ENCODE results near the gene SRRD.

The SRRD gene

GRCh38 chr22:26502688-26503561 is 19.2 kb downstream of the SRRD start:
- H3K4me3 ChIP-seq: no peak overlapping the region
- H3K36me3 ChIP-seq (replicated peaks): peaks cover 74% of the 10 kb centered on the region
- H3K9me3 ChIP-seq: no peaks in the 10 kb centered on the region
- no peaks in the 10 kb centered on the region for H3K27me3 ChIP-seq (ENCODE audit: low read depth)
- no peaks in the 10 kb centered on the region for H3K4me1 ChIP-seq
- in situ Hi-C loops (cut with MboI; ENCODE audit: low sequenced_read_pairs): no loop called here
- DNase-seq (ENCODE audit: low spot score in 2 of 2): peak in 1 of 2 experiments; percentile 53

GRCh38 chr22:26503758-26504157 is 20.1 kb downstream of the SRRD start:
- no peaks in the 10 kb centered on the region for H3K27me3 ChIP-seq (ENCODE audit: low read depth)
- H3K4me3 ChIP-seq: no peak overlapping the region
- peaks cover 74% of the 10 kb centered on the region for H3K36me3 ChIP-seq (replicated peaks)
- no peak for DNase-seq (ENCODE audit: low spot score in 2 of 2)
- no peaks in the 10 kb centered on the region for H3K4me1 ChIP-seq
- in situ Hi-C loops (cut with MboI; ENCODE audit: low sequenced_read_pairs): no loop called here
- no peaks in the 10 kb centered on the region for H3K9me3 ChIP-seq

- Histone ChIP-seq H3K36me3 (replicated peaks) (peaks cover 67% of the 10 kb centered on the region), H3K4me1 (peaks cover 11% of the 10 kb centered on the region), H3K9me3 (no peaks in the 10 kb centered on the region), H3K4me3 (no peak overlapping the region), H3K27me3 (ENCODE audit: low read depth) (no peaks in the 10 kb centered on the region)
- no peak for DNase-seq (ENCODE audit: low spot score in 2 of 2)
- in situ Hi-C loops (cut with MboI; ENCODE audit: low sequenced_read_pairs): no loop called here
These were observed 24.5 kb downstream of the SRRD start for GRCh38 chr22:26508148-26508547.

GRCh38 chr22:26512149-26512793 is 28.6 kb downstream of the SRRD start, which contains the start of gene TFIP11:
TFIP11 (minus strand) TSS chr22:26512473; CDS start chr22:26510272, 2,201 bp downstream.
- in situ Hi-C loops (cut with MboI; ENCODE audit: low sequenced_read_pairs): no loop called here
- H3K4me3 ChIP-seq: peak within 1 kb of the TSS; percentile 97
- DNase-seq (ENCODE audit: low spot score in 2 of 2): peak; percentile 83 to 96
- H3K4me1 ChIP-seq: peaks cover 16% of the 10 kb centered on the region
- H3K9me3 ChIP-seq: no peaks in the 10 kb centered on the region
- peaks cover 31% of the 10 kb centered on the region for H3K36me3 ChIP-seq (replicated peaks)
- no peaks in the 10 kb centered on the region for H3K27me3 ChIP-seq (ENCODE audit: low read depth)

GRCh38 chr22:26513838-26514237 is 30.2 kb downstream of the SRRD start:
- peaks cover 16% of the 10 kb centered on the region for H3K4me1 ChIP-seq
- H3K4me3 ChIP-seq: peak overlapping the region; percentile 97
- in situ Hi-C loops (cut with MboI; ENCODE audit: low sequenced_read_pairs): no loop called here
- H3K36me3 ChIP-seq (replicated peaks): peaks cover 22% of the 10 kb centered on the region
- no peaks in the 10 kb centered on the region for H3K9me3 ChIP-seq
- H3K27me3 ChIP-seq (ENCODE audit: low read depth): no peaks in the 10 kb centered on the region
- no peak for DNase-seq (ENCODE audit: low spot score in 2 of 2)

GRCh38 chr22:26514419-26515161 is 30.9 kb downstream of the SRRD start:
- Histone ChIP-seq H3K27me3 (ENCODE audit: low read depth) (no peaks in the 10 kb centered on the region), H3K4me1 (peaks cover 16% of the 10 kb centered on the region), H3K9me3 (no peaks in the 10 kb centered on the region), H3K4me3 (no peak overlapping the region), H3K36me3 (replicated peaks) (peaks cover 15% of the 10 kb centered on the region)
- in situ Hi-C loops (cut with MboI; ENCODE audit: low sequenced_read_pairs): no loop called here
- DNase-seq (ENCODE audit: low spot score in 2 of 2): no peak

- DNase-seq (ENCODE audit: low spot score in 2 of 2): no peak
- H3K4me1 ChIP-seq: peaks cover 14% of the 10 kb centered on the region
- no peak overlapping the region for H3K4me3 ChIP-seq
- in situ Hi-C loops (cut with MboI; ENCODE audit: low sequenced_read_pairs): no loop called here
- peaks cover 4% of the 10 kb centered on the region; the same call in 1 of the 2 replicates for H3K36me3 ChIP-seq (replicated peaks)
- no peaks in the 10 kb centered on the region for H3K27me3 ChIP-seq (ENCODE audit: low read depth)
- no peaks in the 10 kb centered on the region for H3K9me3 ChIP-seq
These were observed 32.3 kb downstream of the SRRD start for GRCh38 chr22:26515931-26516330.

GRCh38 chr22:26516503-26516902 is 32.8 kb downstream of the SRRD start:
- no peaks in the 10 kb centered on the region for H3K9me3 ChIP-seq
- no peak overlapping the region for H3K4me3 ChIP-seq
- H3K27me3 ChIP-seq (ENCODE audit: low read depth): no peaks in the 10 kb centered on the region
- no peak for DNase-seq (ENCODE audit: low spot score in 2 of 2)
- H3K4me1 ChIP-seq: peaks cover 8% of the 10 kb centered on the region
- H3K36me3 ChIP-seq (replicated peaks): peaks cover 4% of the 10 kb centered on the region; the same call in 1 of the 2 replicates
- in situ Hi-C loops (cut with MboI; ENCODE audit: low sequenced_read_pairs): no loop called here

GRCh38 chr22:26517429-26517828 is 33.8 kb downstream of the SRRD start:
- no peaks in the 10 kb centered on the region for H3K36me3 ChIP-seq (replicated peaks)
- H3K9me3 ChIP-seq: no peaks in the 10 kb centered on the region
- H3K4me3 ChIP-seq: no peak overlapping the region
- H3K27me3 ChIP-seq (ENCODE audit: low read depth): no peaks in the 10 kb centered on the region
- in situ Hi-C loops (cut with MboI; ENCODE audit: low sequenced_read_pairs): no loop called here
- H3K4me1 ChIP-seq: peaks cover 6% of the 10 kb centered on the region
- no peak for DNase-seq (ENCODE audit: low spot score in 2 of 2)

GRCh38 chr22:26522012-26522411 is 38.3 kb downstream of the SRRD start:
- H3K36me3 ChIP-seq (replicated peaks): no peaks in the 10 kb centered on the region; the same call in 1 of the 2 replicates
- in situ Hi-C loops (cut with MboI; ENCODE audit: low sequenced_read_pairs): no loop called here
- no peaks in the 10 kb centered on the region for H3K27me3 ChIP-seq (ENCODE audit: low read depth)
- no peaks in the 10 kb centered on the region for H3K9me3 ChIP-seq
- H3K4me3 ChIP-seq: no peak overlapping the region
- H3K4me1 ChIP-seq: 0 out of 2 replicates have a peak, but pooled peaks cover 3% of the 10 kb centered on the region
- no peak for DNase-seq (ENCODE audit: low spot score in 2 of 2)

GRCh38 chr22:26522592-26522991 is 38.9 kb downstream of the SRRD start:
- no peaks in the 10 kb centered on the region; the same call in 1 of the 2 replicates for H3K36me3 ChIP-seq (replicated peaks)

GRCh38 chr22:26524870-26525269 is 41.2 kb downstream of the SRRD start:
- Histone ChIP-seq H3K27me3 (ENCODE audit: low read depth) (no peaks in the 10 kb centered on the region), H3K9me3 (no peaks in the 10 kb centered on the region), H3K4me1 (peaks cover 5% of the 10 kb centered on the region; the same call in 1 of the 2 replicates), H3K4me3 (no peak overlapping the region), H3K36me3 (replicated peaks) (peaks cover 3% of the 10 kb centered on the region; the same call in 1 of the 2 replicates)
- no peak for DNase-seq (ENCODE audit: low spot score in 2 of 2)
- in situ Hi-C loops (cut with MboI; ENCODE audit: low sequenced_read_pairs): no loop called here

More at GRCh38 chr22:26522592-26522991, 38.9 kb downstream of the SRRD start:
- in situ Hi-C loops (cut with MboI; ENCODE audit: low sequenced_read_pairs): no loop called here
- H3K27me3 ChIP-seq (ENCODE audit: low read depth): no peaks in the 10 kb centered on the region
- no peaks in the 10 kb centered on the region for H3K9me3 ChIP-seq
- 0 out of 2 replicates have a peak, but pooled peaks cover 3% of the 10 kb centered on the region for H3K4me1 ChIP-seq
- DNase-seq (ENCODE audit: low spot score in 2 of 2): no peak
- H3K4me3 ChIP-seq: no peak overlapping the region

GRCh38 chr22:26525946-26526564 is 42.4 kb downstream of the SRRD start:
- no peaks in the 10 kb centered on the region for H3K27me3 ChIP-seq (ENCODE audit: low read depth)
- H3K4me3 ChIP-seq: no peak overlapping the region
- in situ Hi-C loops (cut with MboI; ENCODE audit: low sequenced_read_pairs): no loop called here
- peaks cover 5% of the 10 kb centered on the region; the same call in 1 of the 2 replicates for H3K4me1 ChIP-seq
- no peak for DNase-seq (ENCODE audit: low spot score in 2 of 2)
- H3K36me3 ChIP-seq (replicated peaks): peaks cover 3% of the 10 kb centered on the region; the same call in 1 of the 2 replicates
- no peaks in the 10 kb centered on the region for H3K9me3 ChIP-seq
